NCI-H1694 treated with DMSO at 0.1 percent for 48 hours (cell line): Measurements from ENCODE around the gene HSF5.

Experiments
- DNase-seq: peaks from one replicate; lab custom pipeline; 2025; lab: John Stamatoyannopoulos, UW

Gene HSF5

GRCh38 chr17:58385359-58385899, 102.8 kb downstream of the HSF5 start:
- no peak for DNase-seq

GRCh38 chr17:58384897-58385296, 103.3 kb downstream of the HSF5 start:
- no peak for DNase-seq

DNA sequence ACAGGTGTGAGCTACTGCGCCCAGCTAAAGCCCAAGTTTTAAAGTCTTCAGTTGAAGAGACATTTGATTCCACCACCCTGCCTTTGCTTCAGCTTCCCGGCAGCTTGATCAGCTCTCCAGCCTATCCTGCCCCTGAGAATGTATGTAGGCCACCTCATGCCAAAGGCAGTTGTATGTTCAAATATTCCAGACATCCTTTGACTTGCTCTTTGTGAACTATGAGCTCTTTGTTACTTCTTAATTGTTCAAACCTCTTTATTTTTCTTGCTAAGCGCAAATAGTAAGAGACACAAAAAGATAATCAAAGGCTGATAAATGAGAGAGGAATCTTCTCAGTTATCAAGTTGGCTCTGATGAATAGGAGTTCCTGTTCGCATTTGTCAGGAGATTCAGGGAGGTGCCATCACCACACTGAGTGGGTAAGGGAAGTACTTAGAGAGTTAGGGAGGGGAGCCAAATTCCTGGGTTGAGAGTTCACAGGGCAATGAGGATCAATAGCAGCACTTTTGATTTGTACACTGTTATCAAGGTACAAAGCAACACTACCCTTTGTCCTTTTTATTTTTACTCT, 104.2 kb downstream of the HSF5 start:
- DNase-seq = no peak

DNA sequence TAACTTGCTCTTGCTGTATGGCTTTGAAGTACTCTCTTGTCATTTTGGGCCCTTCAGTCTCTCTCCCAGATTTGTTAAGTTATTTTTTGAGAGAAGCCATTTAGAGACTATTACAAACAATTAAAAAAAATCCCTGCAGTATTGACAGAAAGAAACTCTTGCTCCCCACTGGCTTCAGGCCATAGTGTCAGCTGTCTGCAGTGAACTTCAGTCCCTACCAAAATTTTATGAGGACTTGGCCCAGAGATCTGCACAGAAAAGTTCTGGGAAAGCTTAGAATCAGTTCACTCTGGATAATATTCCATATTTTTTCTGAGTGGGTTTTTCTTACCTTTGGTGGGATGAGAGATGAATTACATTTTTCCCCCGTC, 105.4 kb downstream of the HSF5 start:
- no peak for DNase-seq

DNA sequence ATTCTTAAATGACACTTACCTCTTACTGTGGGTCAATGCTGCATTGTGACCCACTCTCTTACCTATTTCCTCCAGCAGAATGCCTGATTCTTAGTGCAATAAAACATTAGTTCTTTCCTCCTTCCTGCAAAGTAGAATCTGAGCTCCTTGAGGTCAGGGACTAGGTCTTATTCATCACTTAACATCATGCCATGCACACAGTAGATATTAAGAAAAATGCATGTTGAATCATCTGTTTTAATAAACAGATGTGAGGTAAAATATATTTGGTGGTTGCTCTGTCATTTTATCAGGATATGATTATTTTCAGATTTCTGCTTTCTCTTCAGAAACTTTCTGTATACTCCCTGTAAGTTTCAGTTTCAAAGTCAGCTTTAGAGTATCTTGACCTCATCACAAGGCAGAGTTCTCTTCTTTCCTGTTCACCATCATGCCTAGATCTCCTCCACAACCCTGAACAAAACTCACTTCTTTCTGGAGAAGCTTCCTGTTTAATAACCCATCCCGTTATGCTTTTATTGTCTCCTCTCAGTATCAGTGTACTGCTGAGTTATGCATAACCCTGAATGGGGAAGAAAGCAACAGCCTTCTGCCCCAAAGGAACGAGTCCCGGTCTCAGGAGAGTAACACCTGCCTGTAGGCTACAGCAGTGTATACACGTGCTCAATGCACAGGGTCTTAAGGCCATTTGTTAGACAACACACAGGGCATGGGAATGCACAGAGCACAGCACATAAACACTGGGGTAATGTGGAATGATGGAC, 105.9 kb downstream of the HSF5 start:
- DNase-seq = no peak

DNA sequence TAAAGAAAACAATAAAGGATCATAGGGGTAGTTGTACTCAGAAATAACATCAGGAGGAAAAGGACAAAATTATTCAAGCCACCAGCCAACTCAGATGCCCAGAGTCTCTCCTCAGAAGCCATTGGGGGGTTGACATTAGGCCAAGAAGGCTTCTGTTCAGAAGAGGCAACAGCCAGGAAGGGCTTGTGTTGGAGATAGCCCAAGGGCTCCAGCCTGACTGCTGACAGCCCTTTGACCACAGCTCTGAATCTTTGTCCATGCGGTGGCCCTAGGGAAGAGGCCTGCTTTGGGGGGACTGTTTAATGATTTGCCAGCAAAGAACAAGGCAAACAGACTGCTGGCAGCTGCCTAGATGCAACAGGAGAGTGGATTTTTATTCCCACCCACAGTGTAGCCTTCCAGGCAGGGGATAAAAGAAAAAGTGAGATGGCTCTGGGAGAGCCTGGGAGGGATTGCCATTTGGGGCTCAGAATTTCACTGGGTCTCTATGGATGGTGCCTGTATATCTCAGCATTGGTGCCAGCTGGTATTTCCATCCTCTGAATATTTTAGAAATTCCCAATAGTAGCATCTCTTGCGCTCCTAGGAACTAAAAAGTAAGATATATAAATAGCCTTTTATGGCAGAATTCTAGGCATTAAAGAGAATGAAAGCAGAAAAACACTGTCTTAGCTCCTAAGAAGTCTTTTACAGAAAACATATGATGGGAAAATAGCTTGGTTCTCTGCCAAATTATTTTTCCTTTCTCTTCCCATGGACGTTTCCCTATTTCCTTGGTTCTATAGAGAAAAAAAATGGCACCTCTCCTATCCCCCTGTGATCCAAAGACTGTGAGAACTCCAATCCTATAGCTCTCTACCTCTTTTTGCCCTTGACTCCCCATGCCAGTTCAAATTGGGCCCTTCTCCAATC, 106.8 kb downstream of the HSF5 start:
- no peak for DNase-seq

- DNase-seq = no peak
These were observed 107.7 kb downstream of the HSF5 start for GRCh38 chr17:58380207-58381123.

DNA sequence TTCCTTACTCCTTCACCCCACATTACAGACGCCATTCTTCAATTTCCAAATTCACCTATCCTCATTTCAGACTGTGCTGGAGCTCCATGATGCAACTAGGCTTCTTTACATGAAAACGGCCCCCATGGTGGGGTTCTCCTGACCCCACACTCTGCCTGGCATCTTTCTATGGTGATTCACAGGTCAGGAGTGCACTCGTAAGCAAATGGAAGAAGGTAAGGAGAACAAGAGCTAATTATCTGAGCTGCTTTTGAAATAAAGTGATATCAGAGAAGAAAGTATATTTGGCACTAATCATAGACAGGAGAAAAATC, 108.7 kb downstream of the HSF5 start:
- DNase-seq = no peak

DNA sequence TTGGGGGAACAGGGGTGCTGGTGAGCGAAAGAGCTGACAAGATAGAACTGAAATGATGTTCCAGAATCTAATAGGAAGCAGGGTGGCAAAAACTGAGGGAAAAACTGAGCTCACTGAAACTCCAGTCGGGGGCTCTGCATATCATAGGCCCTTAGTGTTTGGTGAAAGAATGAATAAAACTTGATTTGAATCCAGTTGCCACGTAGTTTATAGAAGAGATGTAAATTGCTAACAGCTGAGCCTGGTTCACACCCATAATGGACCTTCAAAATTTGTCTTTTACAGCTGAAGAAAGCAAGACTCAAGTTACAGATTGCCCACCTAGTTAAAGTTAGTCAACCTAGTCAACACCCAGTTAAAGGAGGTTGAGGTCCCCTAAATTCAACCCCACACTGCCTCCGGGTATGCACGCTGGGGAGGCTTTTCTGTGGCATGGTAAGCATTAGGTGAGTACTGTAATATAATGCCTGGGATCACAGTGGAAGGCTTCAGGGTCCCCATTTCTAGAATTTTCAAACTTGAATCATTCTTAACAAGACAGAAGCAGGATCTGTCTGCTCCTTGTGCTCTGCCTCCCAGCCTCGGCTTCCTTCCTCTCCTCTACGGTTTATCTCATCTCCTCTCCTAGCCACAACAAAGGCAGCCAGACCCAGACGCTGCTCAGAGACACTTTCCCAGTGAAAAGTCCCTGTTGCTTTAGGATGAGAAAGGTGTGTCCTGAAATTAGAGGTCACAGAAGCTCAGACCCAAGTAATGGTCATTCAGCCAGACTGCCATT, 109.3 kb downstream of the HSF5 start:
- no peak for DNase-seq

- no peak for DNase-seq
These were observed 110.5 kb downstream of the HSF5 start for GRCh38 chr17:58377661-58378060.

DNA sequence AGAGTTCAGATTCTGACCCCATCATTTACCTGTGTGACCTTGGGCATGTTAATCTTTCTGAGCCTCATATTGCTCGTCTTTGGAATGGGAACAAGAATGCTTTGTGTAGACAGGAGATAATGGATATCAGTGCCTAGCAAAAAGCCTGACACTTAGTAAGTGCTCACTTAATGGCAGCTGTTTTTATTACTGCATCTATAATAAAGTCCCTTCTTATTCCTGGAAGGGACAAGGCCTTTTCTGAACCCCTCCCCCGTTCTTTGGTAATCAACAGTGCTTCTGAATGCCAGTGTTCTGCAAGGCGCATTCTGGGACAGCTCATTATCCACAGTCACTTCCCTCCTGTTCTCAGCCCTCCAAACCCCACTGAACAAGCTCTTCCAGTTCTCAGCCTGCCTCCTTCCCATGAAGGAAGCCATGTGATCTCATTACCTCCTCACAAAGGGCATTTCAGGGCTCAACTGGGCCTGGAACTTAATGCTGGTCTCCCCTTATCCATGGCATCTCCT, 111.1 kb downstream of the HSF5 start:
- DNase-seq = no peak

DNA sequence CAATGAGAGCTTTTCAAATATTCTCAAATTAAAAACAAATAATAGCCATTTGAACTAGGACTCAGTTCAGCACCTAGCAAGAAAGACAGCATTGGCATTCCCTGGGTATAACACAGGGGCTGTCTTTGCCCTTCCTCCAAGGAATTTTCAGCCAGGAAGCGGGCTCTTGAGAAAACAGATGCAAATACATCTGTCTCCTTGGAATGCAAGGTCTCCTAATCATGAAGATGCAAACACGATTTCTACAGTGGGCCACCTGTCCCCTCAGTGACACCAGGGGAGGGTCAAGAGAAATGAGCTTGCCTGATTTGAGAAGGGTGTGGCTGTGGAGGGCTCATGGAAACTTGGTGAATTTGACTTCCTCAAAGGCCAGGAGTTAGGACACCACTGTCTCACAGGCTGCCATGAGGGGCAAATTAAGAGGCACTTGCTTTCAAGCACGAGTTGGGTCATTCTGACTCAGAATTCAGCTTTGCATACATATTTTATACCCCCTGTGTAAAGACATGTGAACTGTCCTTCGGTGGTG, 111.7 kb downstream of the HSF5 start:
- no peak for DNase-seq

GRCh38 chr17:58375811-58376210, 112.4 kb downstream of the HSF5 start:
- DNase-seq = no peak

GRCh38 chr17:58375256-58375655, 113.0 kb downstream of the HSF5 start:
- no peak for DNase-seq

GRCh38 chr17:58373923-58374322, 114.3 kb downstream of the HSF5 start:
- DNase-seq = no peak

GRCh38 chr17:58373003-58373402, 115.2 kb downstream of the HSF5 start:
- no peak for DNase-seq

GRCh38 chr17:58371300-58371950, 116.8 kb downstream of the HSF5 start:
- DNase-seq = no peak

GRCh38 chr17:58370716-58371115, 117.5 kb downstream of the HSF5 start:
- no peak for DNase-seq

GRCh38 chr17:58370309-58370708, 117.9 kb downstream of the HSF5 start:
- DNase-seq = no peak
